ENCODE measurements around the gene VDAC2. TPM values are rescaled to one million over a fixed set of nuclear protein-coding genes. Genes with fewer than 3 reads are reported as not detected.
A peak's percentile ranks its signal among the peaks of the same experiment; 100 is the strongest.

The VDAC2 gene
- total RNA-seq, 6 experiments from 2014 or later: 48.3 to 92.7 (median 70.2) TPM

DNA sequence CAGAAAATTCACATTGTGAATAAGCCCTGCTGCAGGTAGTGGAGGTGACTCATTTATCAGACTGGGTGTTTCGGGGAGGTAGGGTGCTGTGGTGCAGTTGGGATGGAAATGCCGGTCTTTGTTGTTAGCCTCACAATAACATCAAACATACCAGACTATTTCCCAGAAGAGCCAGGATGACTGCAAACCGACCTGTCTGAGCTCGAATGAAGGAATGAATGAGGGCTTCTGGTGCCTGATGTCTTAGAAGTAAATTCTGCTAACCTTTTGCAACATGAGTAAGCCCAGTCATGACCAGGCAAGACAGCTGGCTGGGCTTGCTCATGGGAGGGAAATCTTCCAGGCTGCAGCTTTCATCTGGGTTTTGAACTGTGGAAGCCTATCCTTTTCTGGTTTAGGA, 2.4 kb upstream of the VDAC2 start:
- Histone ChIP-seq H3K9me3 (no peaks in the 10 kb centered on the region), H3K27ac (no peak overlapping the region), H3K36me3 (peaks cover 0 to 11% (median 2%) of the 10 kb centered on the region in 4 donors), H3K4me1 (peaks cover 0 to 16% (median 5%) of the 10 kb centered on the region in 4 donors), H3K27me3 (no peaks in the 10 kb centered on the region), H3K4me3 (no peak overlapping the region)
- intact Hi-C loops (cut with DNase I): no loop called here
- DNase-seq: no peak
- 82% methylated on average over 3 of the region's 4 CpGs for WGBS (ENCODE audit: insufficient coverage, low coverage, low lambda C conversion rate, missing lambda C conversion rate)
- TF ChIP-seq POLR2A (IDR thresholded peaks at IDR 0.05): no peak
- TF ChIP-seq, protein P1, sequence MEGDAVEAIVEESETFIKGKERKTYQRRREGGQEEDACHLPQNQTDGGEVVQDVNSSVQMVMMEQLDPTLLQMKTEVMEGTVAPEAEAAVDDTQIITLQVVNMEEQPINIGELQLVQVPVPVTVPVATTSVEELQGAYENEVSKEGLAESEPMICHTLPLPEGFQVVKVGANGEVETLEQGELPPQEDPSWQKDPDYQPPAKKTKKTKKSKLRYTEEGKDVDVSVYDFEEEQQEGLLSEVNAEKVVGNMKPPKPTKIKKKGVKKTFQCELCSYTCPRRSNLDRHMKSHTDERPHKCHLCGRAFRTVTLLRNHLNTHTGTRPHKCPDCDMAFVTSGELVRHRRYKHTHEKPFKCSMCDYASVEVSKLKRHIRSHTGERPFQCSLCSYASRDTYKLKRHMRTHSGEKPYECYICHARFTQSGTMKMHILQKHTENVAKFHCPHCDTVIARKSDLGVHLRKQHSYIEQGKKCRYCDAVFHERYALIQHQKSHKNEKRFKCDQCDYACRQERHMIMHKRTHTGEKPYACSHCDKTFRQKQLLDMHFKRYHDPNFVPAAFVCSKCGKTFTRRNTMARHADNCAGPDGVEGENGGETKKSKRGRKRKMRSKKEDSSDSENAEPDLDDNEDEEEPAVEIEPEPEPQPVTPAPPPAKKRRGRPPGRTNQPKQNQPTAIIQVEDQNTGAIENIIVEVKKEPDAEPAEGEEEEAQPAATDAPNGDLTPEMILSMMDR (IDR thresholded peaks at IDR 0.05): no peak
- no peak for ATAC-seq

DNA sequence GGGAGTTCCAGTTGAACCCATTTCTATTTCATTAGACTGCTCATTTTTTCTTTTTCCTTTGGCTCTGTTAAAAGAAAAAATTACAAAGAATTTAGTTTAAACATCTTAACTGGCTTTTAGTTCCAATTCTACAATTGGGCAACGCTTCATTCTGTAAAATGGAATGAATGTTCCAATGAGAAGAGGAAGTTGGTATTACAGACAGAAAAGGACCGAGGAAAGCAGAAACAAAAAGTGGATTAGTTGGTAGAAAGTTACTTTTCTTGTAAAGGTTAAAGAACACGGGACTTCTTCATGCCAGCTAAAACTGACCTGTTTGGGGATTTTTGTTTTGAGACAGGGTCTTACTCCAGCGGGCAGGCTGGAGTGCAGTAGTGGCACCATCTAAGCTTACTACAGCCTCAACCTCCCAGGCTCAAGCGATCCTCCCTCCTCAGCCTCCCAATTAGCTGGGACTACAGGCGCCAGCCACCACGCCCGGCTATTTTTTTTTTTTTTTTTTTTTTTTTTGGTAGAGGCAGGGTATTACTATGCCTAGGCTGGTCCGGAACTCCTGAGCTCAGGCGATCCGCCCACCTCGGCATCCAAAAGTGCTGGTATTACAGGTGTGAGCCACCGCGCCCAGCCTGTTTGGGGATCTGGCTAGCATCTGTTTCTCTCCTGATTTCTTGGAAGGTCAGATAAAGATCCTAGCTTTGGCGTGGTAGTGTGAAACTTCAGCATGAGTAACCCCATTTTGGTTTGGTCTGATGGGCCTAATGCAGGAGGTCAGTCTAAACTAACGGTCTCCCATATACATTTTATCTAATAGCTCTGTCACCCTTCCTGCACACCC, 1.3 kb upstream of the VDAC2 start:
- TF ChIP-seq POLR2A (IDR thresholded peaks at IDR 0.05): no peak
- TF ChIP-seq, protein P1 (IDR thresholded peaks at IDR 0.05): no peak
- Histone ChIP-seq H3K4me3 (peak overlapping the region; percentile 98 to 99 (median 99)), H3K9me3 (no peaks in the 10 kb centered on the region), H3K4me1 (peaks cover 0 to 16% (median 5%) of the 10 kb centered on the region in 4 donors), H3K27ac (peak overlapping the region; percentile 95 to 98 (median 98)), H3K36me3 (peaks cover 0 to 22% (median 6%) of the 10 kb centered on the region in 4 donors), H3K27me3 (no peaks in the 10 kb centered on the region)
- DNase-seq (no peak), ATAC-seq (no peak)
- intact Hi-C loops (cut with DNase I): no loop called here
- 67% methylated on average over 9 of the region's 16 CpGs for WGBS (ENCODE audit: insufficient coverage, low coverage, low lambda C conversion rate, missing lambda C conversion rate)

DNA sequence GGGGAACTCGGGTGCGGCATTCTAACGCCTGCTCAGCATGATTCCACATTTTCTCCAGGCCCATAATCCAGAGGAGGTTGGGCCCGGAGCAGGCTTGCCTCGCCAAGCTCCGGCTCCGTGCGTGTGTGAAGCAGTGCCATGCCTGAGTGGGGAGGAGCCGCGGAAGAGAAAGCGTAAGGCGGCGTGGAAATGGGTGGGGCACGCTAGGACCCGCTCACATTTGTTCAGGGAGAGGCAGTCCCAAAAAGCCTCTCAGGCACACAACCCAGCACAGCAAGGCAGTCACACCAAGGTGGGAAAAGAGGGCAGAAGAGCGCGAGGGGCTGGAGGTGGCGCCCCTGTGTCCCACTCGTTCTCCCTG, 695 bp upstream of the VDAC2 start:
- peak; percentile 71 to 82 (median 74) for ATAC-seq
- WGBS (ENCODE audit: insufficient coverage, low coverage, low lambda C conversion rate, missing lambda C conversion rate): under 1% methylated on average over 12 of the region's 19 CpGs
- H3K9me3 ChIP-seq: no peaks in the 10 kb centered on the region
- TF ChIP-seq POLR2A (IDR thresholded peaks at IDR 0.05): no peak
- peaks cover 0 to 28% (median 9%) of the 10 kb centered on the region in 4 donors for H3K36me3 ChIP-seq
- H3K4me3 ChIP-seq: peak overlapping the region; percentile 98 to 99 (median 99)
- intact Hi-C loops (cut with DNase I): no loop called here
- peaks cover 0 to 16% (median 5%) of the 10 kb centered on the region in 4 donors for H3K4me1 ChIP-seq
- peak; percentile 76 to 80 (median 76) for DNase-seq
- peak overlapping the region; percentile 95 to 98 (median 98) for H3K27ac ChIP-seq
- no peaks in the 10 kb centered on the region for H3K27me3 ChIP-seq

DNA sequence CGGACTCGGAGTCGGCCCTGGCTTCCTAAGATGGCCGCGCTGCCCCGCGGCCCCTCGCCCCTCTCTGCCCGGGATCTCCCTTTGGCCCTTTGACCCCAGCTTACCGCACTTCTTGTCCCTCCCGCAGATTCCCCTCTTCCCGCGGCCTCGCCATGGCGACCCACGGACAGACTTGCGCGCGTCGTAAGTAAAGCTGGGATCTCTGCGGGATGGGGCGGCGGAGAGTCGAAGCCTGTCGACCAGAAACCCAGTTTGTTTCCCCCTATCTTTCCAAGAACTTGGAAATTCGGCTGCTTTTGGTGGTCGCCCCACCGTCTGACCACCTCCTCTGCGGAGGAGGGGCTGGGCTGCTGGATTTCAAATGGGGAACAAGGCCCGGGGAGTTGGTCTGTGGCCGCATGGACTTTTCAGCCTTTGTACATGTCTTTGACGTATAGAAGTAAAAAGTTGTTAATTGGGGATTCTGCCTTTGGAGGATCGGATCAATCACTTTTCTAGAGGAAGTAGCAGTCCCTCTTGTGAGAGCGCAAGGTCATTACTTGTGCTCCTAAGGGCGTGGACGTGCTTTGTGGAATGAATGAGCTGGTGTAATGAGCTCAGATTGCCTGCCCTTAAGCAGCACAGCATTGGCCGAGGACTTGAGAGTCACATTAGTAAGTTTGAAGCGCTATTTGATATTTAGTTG, 553 bp downstream of the VDAC2 start:
- WGBS (ENCODE audit: insufficient coverage, low coverage, low lambda C conversion rate, missing lambda C conversion rate): under 1% methylated on average over 29 of the region's 38 CpGs
- H3K27me3 ChIP-seq: no peaks in the 10 kb centered on the region
- peak in 1 of 4 donors; percentile 15 for ATAC-seq
- H3K4me1 ChIP-seq: peaks cover 0 to 16% (median 5%) of the 10 kb centered on the region in 4 donors
- peak overlapping the region; percentile 98 to 99 (median 99) for H3K4me3 ChIP-seq
- peak; percentile 20 for TF ChIP-seq POLR2A (IDR thresholded peaks at IDR 0.05)
- TF ChIP-seq, protein P1 (IDR thresholded peaks at IDR 0.05): no peak
- no peaks in the 10 kb centered on the region for H3K9me3 ChIP-seq
- intact Hi-C loops (cut with DNase I): no loop called here
- DNase-seq: no peak
- H3K36me3 ChIP-seq: peaks cover 0 to 41% (median 16%) of the 10 kb centered on the region in 4 donors
- H3K27ac ChIP-seq: peak overlapping the region; percentile 95 to 98 (median 98)
